Smooth muscle cell (in vitro differentiated cells): ENCODE results near the gene NEGR1. TPM values are rescaled to one million over a fixed set of nuclear protein-coding genes. Genes with fewer than 3 reads are reported as not detected.

ENCODE experiments used
- DNase-seq: peaks from one replicate; lab custom pipeline; 2025; ENCODE audit not compliant: unreplicated experiment; lab: John Stamatoyannopoulos, UW
- H2AFZ ChIP-seq: fragments of 200-600 bp; sonication (generic); 2 replicates; pipeline ENCODE4 v1.6.0; 2016; ENCODE audit warnings: antibody characterized with exemption, low read depth, mild to moderate bottlenecking
- H3F3A ChIP-seq: fragments of 200-600 bp; sonication (generic); 2 replicates; pipeline ENCODE4 v1.6.0; 2017; ENCODE audit warnings: antibody characterized with exemption, low read depth
- H3K27ac ChIP-seq: fragments of 200-600 bp; sonication (generic); 2 replicates; pipeline ENCODE4 v1.5.1; 2016; ENCODE audit warnings: low read depth, mild to moderate bottlenecking
- H3K27me3 ChIP-seq: fragments of 200-600 bp; sonication (generic); 2 replicates; pipeline ENCODE4 v1.6.1; 2016; ENCODE audit warnings: low read depth, mild to moderate bottlenecking
- H3K36me3 ChIP-seq: fragments of 200-600 bp; sonication (generic); 2 replicates; pipeline ENCODE4 v1.5.1; 2016; ENCODE audit warnings: low read depth
- H3K4me1 ChIP-seq: fragments of 200-600 bp; sonication (generic); 2 replicates; pipeline ENCODE4 v1.5.1; 2016; ENCODE audit warnings: low read depth
- H3K4me2 ChIP-seq: fragments of 200-600 bp; sonication (generic); 2 replicates; pipeline ENCODE4 v1.6.0; 2016; ENCODE audit warnings: mild to moderate bottlenecking
- H3K4me3 ChIP-seq: fragments of 200-600 bp; sonication (generic); 2 replicates; pipeline ENCODE4 v1.5.1; 2016; ENCODE audit warnings: mild to moderate bottlenecking
- H3K79me2 ChIP-seq: fragments of 200-600 bp; sonication (generic); 2 replicates; pipeline ENCODE4 v1.6.0; 2016; ENCODE audit warnings: low read depth, mild to moderate bottlenecking
- H3K9ac ChIP-seq: fragments of 200-600 bp; sonication (generic); 2 replicates; pipeline ENCODE4 v1.6.0; 2016; ENCODE audit warnings: low read depth
- H3K9me3 ChIP-seq: fragments of 200-600 bp; sonication (generic); replicated peaks from 2 replicates; pipeline ENCODE4 v1.5.1; 2016; ENCODE audit warnings: low read depth
- H4K20me1 ChIP-seq: fragments of 200-600 bp; sonication (generic); 2 replicates; pipeline ENCODE4 v1.6.0; 2016; ENCODE audit warnings: low read depth
- CTCF ChIP-seq: fragments of 200-600 bp; sonication (generic); IDR thresholded peaks from 2 replicates; pipeline ENCODE4 v1.5.1; 2017; ENCODE audit warnings: borderline replicate concordance, mild to moderate bottlenecking, antibody characterized with exemption; ENCODE audit not compliant: insufficient read depth, poor library complexity, severe bottlenecking
- WGBS: methylation state at CpG from one replicate; pipeline ENCODE4 v1.1.7; 2016; ENCODE audit warnings: low lambda C conversion rate; 5-methylcytosine and 5-hydroxymethylcytosine counted together
- polyA plus RNA-seq: library from polyadenylated mRNA; unstranded; fragments of >200 nt; fragmentation: Nextera tagmentation; extraction: Ambion mirVana; gene quantifications from 2 replicates; pipeline ENCODE4 v1.2.1, GENCODE V29; 2016
- total RNA-seq: library from RNA; depleted of rRNA; stranded (reverse); fragments of >200 nt; gene quantifications from 2 replicates; pipeline ENCODE4 v1.2.3, GENCODE V29; 2014

Gene NEGR1
- total and polyA plus RNA-seq, 2 experiments from 2014 or later, result 0.02 to 0.09 TPM

- peaks cover 4% of the 10 kb centered on the region for H3F3A ChIP-seq
- H3K79me2 ChIP-seq, result no peaks in the 10 kb centered on the region
- H3K4me3 ChIP-seq, result peak overlapping the region; percentile 81
- peak overlapping the region; percentile 87 for H3K27ac ChIP-seq
- no peaks in the 10 kb centered on the region for H3K9me3 ChIP-seq
- no peaks in the 10 kb centered on the region for H3K4me1 ChIP-seq
- H3K9ac ChIP-seq, result peak overlapping the region; percentile 85
- no peaks in the 10 kb centered on the region for H4K20me1 ChIP-seq
- H3K27me3 ChIP-seq, result peaks cover 28% of the 10 kb centered on the region
- peak overlapping the region; percentile 99 for H2AFZ ChIP-seq
- no peaks in the 10 kb centered on the region for H3K36me3 ChIP-seq
- TF ChIP-seq CTCF, result no peak
- WGBS, result under 1% methylated on average over 24 of the region's 24 CpGs
- no peak for DNase-seq
- peak overlapping the region; percentile 95 for H3K4me2 ChIP-seq
Observed at GRCh38 chr1:72284348-72285073, 2.2 kb upstream of the NEGR1 start.

- Histone ChIP-seq H4K20me1 (no peaks in the 10 kb centered on the region), H3K4me1 (no peaks in the 10 kb centered on the region), H3K27ac (peak overlapping the region; percentile 87), H3K36me3 (no peaks in the 10 kb centered on the region), H3K9me3 (no peaks in the 10 kb centered on the region), H3K79me2 (no peaks in the 10 kb centered on the region), H3K9ac (peak overlapping the region; percentile 85), H3K27me3 (peaks cover 33% of the 10 kb centered on the region), H3K4me2 (peak overlapping the region; percentile 95), H2AFZ (peak overlapping the region; percentile 99), H3F3A (peaks cover 4% of the 10 kb centered on the region), H3K4me3 (peak overlapping the region; percentile 81)
- no peak for DNase-seq
- no peak for TF ChIP-seq CTCF
- WGBS, result under 1% methylated on average over 7 of the region's 7 CpGs
Observed at GRCh38 chr1:72284084-72284347, 1.7 kb upstream of the NEGR1 start.

GRCh38 chr1:72283307-72284083 lies 1.2 kb upstream of the NEGR1 start:
- peak; percentile 54 for DNase-seq
- peak overlapping the region; percentile 87 for H3K27ac ChIP-seq
- H3K36me3 ChIP-seq, result no peaks in the 10 kb centered on the region
- H3K4me1 ChIP-seq, result no peaks in the 10 kb centered on the region
- peak overlapping the region; percentile 81 for H3K4me3 ChIP-seq
- H3K27me3 ChIP-seq, result peaks cover 33% of the 10 kb centered on the region
- no peaks in the 10 kb centered on the region for H3K79me2 ChIP-seq
- H4K20me1 ChIP-seq, result no peaks in the 10 kb centered on the region
- H3F3A ChIP-seq, result peaks cover 4% of the 10 kb centered on the region
- H3K4me2 ChIP-seq, result peak overlapping the region; percentile 95
- peak overlapping the region; percentile 99 for H2AFZ ChIP-seq
- H3K9me3 ChIP-seq, result no peaks in the 10 kb centered on the region
- no peak for TF ChIP-seq CTCF
- peak overlapping the region; percentile 85 for H3K9ac ChIP-seq
- WGBS, result under 1% methylated on average over 56 of the region's 56 CpGs
